Esophagus squamous epithelium (tissue), 5 donors: Measurements from ENCODE around the gene SLC24A3. TPM values are rescaled to one million over a fixed set of nuclear protein-coding genes. Genes with fewer than 3 reads are reported as not detected.

Experiments
- DNase-seq: peaks from one replicate; lab custom pipeline; 2025; lab: John Stamatoyannopoulos, UW
- H3K27ac ChIP-seq, 4 donors: fragments of 200-600 bp; sonication (generic); one replicate each; pipeline ENCODE4 v1.5.1; 2016 to 2019; ENCODE audit warnings: mild to moderate bottlenecking in 1 of 4
- H3K27me3 ChIP-seq, 4 donors: fragments of 200-600 bp; sonication (generic); 1 replicate in 3 of 4; 2 replicates in 1 of 4; pipeline versions ENCODE4 v1.5.1 to v1.6.0; 2017 to 2021; ENCODE audit warnings: antibody characterized with exemption in 1 of 4
- H3K36me3 ChIP-seq, 3 donors: fragments of 200-600 bp; sonication (generic); one replicate each; pipeline ENCODE4 v1.5.1; 2016 to 2019
- H3K4me1 ChIP-seq, 3 donors: fragments of 200-600 bp; sonication (generic); one replicate each; pipeline ENCODE4 v1.5.1; 2017 to 2019
- H3K4me3 ChIP-seq, 4 donors: fragments of 200-600 bp; sonication (generic); 1 replicate in 3 of 4; 2 replicates in 1 of 4; pipeline ENCODE4 v1.5.1; 2016 to 2019; ENCODE audit warnings: mild to moderate bottlenecking in 2 of 4, moderate library complexity in 1 of 4
- H3K9me3 ChIP-seq, 3 donors: fragments of 200-600 bp; sonication (generic); one replicate each; pipeline ENCODE4 v1.5.1; 2016 to 2019
- CTCF ChIP-seq, 6 experiments: fragments of 450-650 bp in 4 of 6; fragments of 200-600 bp in 2 of 6; sonication (generic) in 2 of 6; IDR thresholded peaks; one replicate each; pipeline ENCODE4 v1.5.1; 2016 to 2019; ENCODE audit warnings: antibody characterized with exemption in 6 of 6, mild to moderate bottlenecking in 4 of 6, moderate library complexity in 4 of 6
- POLR2A ChIP-seq, 4 donors: fragments of 450-650 bp; IDR thresholded peaks; one replicate each; pipeline ENCODE4 v1.6.1; 2017; ENCODE audit warnings: antibody characterized with exemption in 4 of 4, mild to moderate bottlenecking in 4 of 4, moderate library complexity in 3 of 4
- WGBS, 2 donors: methylation state at CpG; one replicate each; pipeline ENCODE4 v1.1.5; 2018; 5-methylcytosine and 5-hydroxymethylcytosine counted together
- intact Hi-C: fragments of 100-400 bp; cut with DNase I; formaldehyde crosslinking; loops from one replicate; pipeline ENCODE4 v1.15.0; 2022
- total RNA-seq, 4 donors: library from RNA; depleted of rRNA; stranded (reverse); fragments of >200 nt; gene quantifications; one replicate each; pipeline ENCODE4 v1.1.0, GENCODE V29; 2016
- donor health status: DM: yes; HTN: yes; CAD: no.

The SLC24A3 gene
- total RNA-seq, 4 donors from 2014 or later = 3.0 to 8.2 (median 6.1) TPM

- TF ChIP-seq POLR2A (IDR thresholded peaks at IDR 0.05) = no peak
- TF ChIP-seq CTCF (IDR thresholded peaks at IDR 0.05) = no peak
- Histone ChIP-seq H3K27me3 (peaks cover 0 to 6% (median 0%) of the 10 kb centered on the region in 4 donors), H3K9me3 (no peaks in the 10 kb centered on the region), H3K27ac (peak overlapping the region; percentile 92 to 96 (median 94)), H3K4me3 (peak overlapping the region; percentile 74 to 91 (median 88)), H3K4me1 (peaks cover 15 to 44% (median 22%) of the 10 kb centered on the region in 3 donors), H3K36me3 (no peaks in the 10 kb centered on the region)
- WGBS, 2 donors = 25 to 44% methylated on average over 10 to 11 of the region's 22 CpGs
- DNase-seq = no peak
- intact Hi-C loops = no loop called here
Observed at GRCh38 chr20:19756761-19757486, 544.5 kb downstream of the SLC24A3 start.

DNA sequence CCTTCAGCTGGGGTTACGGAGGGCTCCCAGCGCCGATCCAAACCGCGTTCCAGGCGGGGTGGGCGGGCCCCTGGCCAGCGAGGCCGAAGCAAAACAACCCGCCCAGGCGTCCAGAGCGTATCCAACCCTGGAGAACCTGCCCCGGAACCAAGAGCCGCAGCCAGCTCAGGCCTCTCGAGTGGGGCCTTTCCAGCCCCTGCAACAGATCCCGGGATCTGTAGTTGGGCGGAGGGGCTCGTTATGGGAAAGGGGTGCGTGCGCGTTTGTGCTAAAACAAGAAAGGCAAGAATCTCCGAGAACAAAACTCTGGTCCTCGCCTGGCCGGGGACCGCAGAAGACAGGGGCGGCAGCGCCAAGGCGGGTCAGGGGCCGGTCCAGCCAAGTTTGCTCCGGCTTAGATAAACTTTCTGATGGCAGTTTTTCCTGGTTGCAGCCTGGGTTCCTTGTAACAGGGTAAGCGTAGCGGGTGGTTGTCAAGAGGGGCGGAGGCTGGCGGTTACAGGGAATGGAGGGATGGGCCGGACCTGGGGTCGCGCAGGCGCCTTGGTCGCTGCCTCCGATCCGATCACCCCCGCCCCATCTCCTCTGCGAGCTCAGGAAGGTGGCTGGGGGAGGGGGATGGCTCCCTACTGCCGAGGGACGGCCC lies 545.2 kb downstream of the SLC24A3 start:
- intact Hi-C loops = no loop called here

GRCh38 chr20:19758133-19758500 lies 545.7 kb downstream of the SLC24A3 start, which contains the start of gene RIN2:
RIN2 (plus strand) TSS chr20:19758258; CDS start chr20:19889602, 131,344 bp downstream.
- no peak for DNase-seq
- peaks cover 15 to 46% (median 22%) of the 10 kb centered on the region in 3 donors for H3K4me1 ChIP-seq
- peak within 1 kb of the TSS; percentile 74 to 91 (median 88) for H3K4me3 ChIP-seq
- no CpG with 5 or more reads among the region's 25 CpGs for WGBS, 2 donors
- H3K9me3 ChIP-seq = no peaks in the 10 kb centered on the region
- peaks cover 0 to 6% (median 0%) of the 10 kb centered on the region in 4 donors for H3K27me3 ChIP-seq
- TF ChIP-seq CTCF (IDR thresholded peaks at IDR 0.05) = no peak
- peak in 1 of 4 donors; percentile 55 for TF ChIP-seq POLR2A (IDR thresholded peaks at IDR 0.05)
- H3K27ac ChIP-seq = peak within 1 kb of the TSS; percentile 92 to 96 (median 94)
- H3K36me3 ChIP-seq = no peaks in the 10 kb centered on the region
- intact Hi-C loops = no loop called here

More for the DNA sequence above, 545.2 kb downstream of the SLC24A3 start:
- DNase-seq = peak; percentile 38
- Histone ChIP-seq H3K4me1 (peaks cover 15 to 46% (median 22%) of the 10 kb centered on the region in 3 donors), H3K9me3 (no peaks in the 10 kb centered on the region), H3K36me3 (no peaks in the 10 kb centered on the region), H3K27ac (peak overlapping the region; percentile 92 to 96 (median 94)), H3K4me3 (peak overlapping the region; percentile 74 to 91 (median 88)), H3K27me3 (peaks cover 0 to 6% (median 0%) of the 10 kb centered on the region in 4 donors)
- WGBS, 2 donors = 0 to 2% methylated on average over 3 to 9 of the region's 45 CpGs
- TF ChIP-seq POLR2A (IDR thresholded peaks at IDR 0.05) = peak in 2 of 4 donors; percentile 47 to 58
- TF ChIP-seq CTCF (IDR thresholded peaks at IDR 0.05) = no peak

DNA sequence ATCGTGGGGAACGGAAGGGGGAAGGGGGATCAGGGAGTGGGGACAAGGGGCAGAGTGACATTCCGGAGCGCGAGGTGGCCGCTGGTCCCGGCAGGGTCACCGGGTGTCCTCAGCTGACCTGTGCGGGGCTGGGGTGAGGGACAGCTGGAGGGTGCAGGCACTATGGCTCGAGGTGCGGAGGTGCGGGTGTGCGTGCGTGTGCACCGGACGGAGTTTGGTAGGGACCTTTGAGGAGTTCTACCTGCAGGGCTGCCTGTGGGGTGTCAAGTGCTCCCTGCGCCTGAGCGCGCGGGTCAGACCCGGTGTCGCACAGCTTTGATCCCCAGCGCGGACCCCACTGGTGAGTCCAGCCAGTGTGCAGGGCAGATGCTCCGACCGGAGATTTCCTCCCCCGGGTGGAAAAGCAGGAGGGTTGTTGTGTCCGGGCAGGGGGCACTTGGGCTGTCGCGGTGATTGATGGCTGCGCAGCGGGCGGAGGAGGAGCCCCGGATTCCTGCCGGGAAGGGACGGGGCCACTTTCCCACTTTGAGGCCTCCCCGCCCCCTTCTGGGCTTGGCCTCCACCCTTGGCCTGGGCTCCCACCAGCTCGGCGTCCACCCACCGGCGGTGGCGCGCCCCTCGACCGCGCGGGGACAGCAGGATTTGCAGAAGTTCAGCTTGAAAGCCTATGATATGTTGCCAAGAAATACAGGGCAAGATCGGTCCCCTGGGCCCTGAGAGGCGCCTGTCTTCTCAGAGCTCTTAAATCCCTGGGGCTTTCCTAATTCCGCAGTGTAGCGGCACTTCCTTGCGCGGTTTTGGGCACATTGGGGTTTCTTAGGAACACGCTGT lies 546.3 kb downstream of the SLC24A3 start:
- Histone ChIP-seq H3K4me3 (peak overlapping the region; percentile 74 to 91 (median 88)), H3K27ac (peak overlapping the region; percentile 92 to 96 (median 94)), H3K27me3 (peaks cover 0 to 6% (median 0%) of the 10 kb centered on the region in 4 donors), H3K4me1 (peaks cover 15 to 46% (median 22%) of the 10 kb centered on the region in 3 donors), H3K36me3 (no peaks in the 10 kb centered on the region), H3K9me3 (no peaks in the 10 kb centered on the region)
- DNase-seq = no peak
- WGBS, 2 donors = 0 to 4% methylated on average over 9 to 16 of the region's 54 CpGs
- TF ChIP-seq CTCF (IDR thresholded peaks at IDR 0.05) = peak in 3 of 6 experiments; percentile 9 to 21 (median 9)
- no peak for TF ChIP-seq POLR2A (IDR thresholded peaks at IDR 0.05)
- intact Hi-C loops = no loop called here
